HG02973 (cell line): ENCODE data around the gene FAM236D.
"Not testable (repeated sequence)": the region's sequence is repeated elsewhere in the genome, so short reads cannot be mapped to it uniquely, and the experiment has no call there.

Source experiments
- ATAC-seq: cut with Tn5 transposase; IDR thresholded peaks from one replicate; pipeline ENCODE4 v1.9.1; 2021; ENCODE audit warnings: moderate library complexity; ENCODE audit not compliant: unreplicated experiment

FAM236D gene

GRCh38 chrX:72808110-72808509, at the start of gene FAM236D:
Gene FAM236D (minus strand): TSS chrX:72808210. CDS start chrX:72808110, 100 bp downstream.
- not testable (repeated sequence) for ATAC-seq

GRCh38 chrX:72837532-72837931, 29.5 kb upstream of the FAM236D start:
- ATAC-seq: not testable (repeated sequence)

GRCh38 chrX:72830701-72831100, 22.7 kb upstream of the FAM236D start:
- not testable (repeated sequence) for ATAC-seq

GRCh38 chrX:72790390-72790789, 17.6 kb downstream of the FAM236D start:
- not testable (repeated sequence) for ATAC-seq

GRCh38 chrX:72788142-72788541, 19.9 kb downstream of the FAM236D start:
- not testable (repeated sequence) for ATAC-seq

GRCh38 chrX:72783964-72784363, 24.0 kb downstream of the FAM236D start:
- not testable (repeated sequence) for ATAC-seq

GRCh38 chrX:72783365-72783936, 24.6 kb downstream of the FAM236D start:
- not testable (repeated sequence) for ATAC-seq

GRCh38 chrX:72782560-72782959, 25.4 kb downstream of the FAM236D start, which contains the start of gene FAM236B:
Gene FAM236B (minus strand): TSS chrX:72782660. CDS start chrX:72782560, 100 bp downstream.
- not testable (repeated sequence) for ATAC-seq

- ATAC-seq: not testable (repeated sequence)
Measured at GRCh38 chrX:72778146-72778545, 29.9 kb downstream of the FAM236D start.

GRCh38 chrX:72777467-72777790, 30.6 kb downstream of the FAM236D start:
- ATAC-seq: peak; percentile 43

GRCh38 chrX:72776653-72777466, 31.1 kb downstream of the FAM236D start, which contains the start of gene DMRTC1B:
Gene DMRTC1B (plus strand): TSS chrX:72776890. CDS start chrX:72845136, 68,246 bp downstream.
- ATAC-seq: peak; percentile 75

- ATAC-seq: not testable (repeated sequence)
Measured at GRCh38 chrX:72760454-72760853, 47.6 kb downstream of the FAM236D start.
